Mucosa of descending colon (tissue), 3 donors: ENCODE results near the gene USP24. TPM values are rescaled to one million over a fixed set of nuclear protein-coding genes. Genes with fewer than 3 reads are reported as not detected.

Experiments used
- ATAC-seq: fragments of 200-7000 bp; cut with Tn5 transposase; one replicate; pipeline ENCODE4 v1.9.1; 2020; ENCODE audit warnings: mild to moderate bottlenecking, moderate library complexity
- DNase-seq, 3 donors: peaks; one replicate each; pipeline ENCODE4 v3.0.0-alpha.2; 2020
- H3K36me3 ChIP-seq: fragments of 200-600 bp; one replicate; pipeline ENCODE4 v1.8.0; 2021; ENCODE audit warnings: low read depth, mild to moderate bottlenecking
- H3K4me1 ChIP-seq: fragments of 200-600 bp; one replicate; pipeline ENCODE4 v1.8.0; 2021; ENCODE audit warnings: low read depth, mild to moderate bottlenecking
- H3K4me3 ChIP-seq: fragments of 200-600 bp; one replicate; pipeline ENCODE4 v1.8.0; 2021; ENCODE audit warnings: mild to moderate bottlenecking
- H3K9me3 ChIP-seq: fragments of 200-600 bp; one replicate; pipeline ENCODE4 v1.8.0; 2021; ENCODE audit warnings: mild to moderate bottlenecking
- intact Hi-C, 2 donors: fragments of 100-400 bp; cut with DNase I in 1 of 2; cut with micrococcal nuclease in 1 of 2; formaldehyde crosslinking; loops; one replicate each; pipeline versions ENCODE4 v1.11.0 to v1.11.1; 2022; cut with DNase I, micrococcal nuclease
- total RNA-seq, 3 donors: library from RNA; stranded (reverse); fragmentation: NEBNext Ultra II Directional in 2 of 3; extraction: Animal tissue kit (Norgen Biotek cat#: 25700) in 2 of 3; gene quantifications; one replicate each; pipeline versions ENCODE4 v1.2.1 to v1.2.4, GENCODE V29; 2021 to 2023
- TF ChIP-seq, protein P1 (sequence below): fragments of 200-600 bp; IDR thresholded peaks from one replicate; pipeline ENCODE4 v1.8.0; 2022; ENCODE audit warnings: antibody characterized with exemption, mild to moderate bottlenecking
- donor health status: DM: no; HTN: no; CAD: no; lungs with moderate emphysema.
- donor health status: DM: no; HTN: no; CAD: no.
- donor health status: DM: no; HTN: yes; CAD: no.

USP24 gene
- total RNA-seq, 3 donors from 2014 or later = 35.5 to 51.1 (median 46.2) TPM

DNA sequence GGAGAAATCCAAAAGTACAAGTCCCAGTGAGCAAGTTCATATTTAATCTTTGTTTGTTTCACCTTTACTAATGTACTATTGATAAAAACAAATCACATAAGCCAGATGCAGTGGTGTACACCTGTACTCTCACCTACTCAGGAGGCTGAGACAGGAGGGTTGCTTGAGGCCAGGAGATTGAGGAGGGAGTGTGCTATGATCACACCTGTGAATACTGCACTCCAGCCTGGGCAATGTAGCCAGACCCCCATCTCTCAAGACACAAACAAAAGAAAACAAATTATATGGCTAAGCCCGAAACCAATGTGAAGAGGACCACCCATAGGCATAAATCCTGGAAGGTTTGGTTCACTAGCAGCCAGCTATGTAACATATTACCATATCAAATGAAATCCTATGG is 9.6 kb upstream of the USP24 start:
- ATAC-seq (no peak), DNase-seq (no peak)
- intact Hi-C loops = no loop called here
- Histone ChIP-seq H3K4me3 (no peak overlapping the region), H3K4me1 (no peaks in the 10 kb centered on the region), H3K36me3 (no peaks in the 10 kb centered on the region), H3K9me3 (peaks cover 10% of the 10 kb centered on the region)
- TF ChIP-seq, protein P1, sequence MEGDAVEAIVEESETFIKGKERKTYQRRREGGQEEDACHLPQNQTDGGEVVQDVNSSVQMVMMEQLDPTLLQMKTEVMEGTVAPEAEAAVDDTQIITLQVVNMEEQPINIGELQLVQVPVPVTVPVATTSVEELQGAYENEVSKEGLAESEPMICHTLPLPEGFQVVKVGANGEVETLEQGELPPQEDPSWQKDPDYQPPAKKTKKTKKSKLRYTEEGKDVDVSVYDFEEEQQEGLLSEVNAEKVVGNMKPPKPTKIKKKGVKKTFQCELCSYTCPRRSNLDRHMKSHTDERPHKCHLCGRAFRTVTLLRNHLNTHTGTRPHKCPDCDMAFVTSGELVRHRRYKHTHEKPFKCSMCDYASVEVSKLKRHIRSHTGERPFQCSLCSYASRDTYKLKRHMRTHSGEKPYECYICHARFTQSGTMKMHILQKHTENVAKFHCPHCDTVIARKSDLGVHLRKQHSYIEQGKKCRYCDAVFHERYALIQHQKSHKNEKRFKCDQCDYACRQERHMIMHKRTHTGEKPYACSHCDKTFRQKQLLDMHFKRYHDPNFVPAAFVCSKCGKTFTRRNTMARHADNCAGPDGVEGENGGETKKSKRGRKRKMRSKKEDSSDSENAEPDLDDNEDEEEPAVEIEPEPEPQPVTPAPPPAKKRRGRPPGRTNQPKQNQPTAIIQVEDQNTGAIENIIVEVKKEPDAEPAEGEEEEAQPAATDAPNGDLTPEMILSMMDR = no peak

DNA sequence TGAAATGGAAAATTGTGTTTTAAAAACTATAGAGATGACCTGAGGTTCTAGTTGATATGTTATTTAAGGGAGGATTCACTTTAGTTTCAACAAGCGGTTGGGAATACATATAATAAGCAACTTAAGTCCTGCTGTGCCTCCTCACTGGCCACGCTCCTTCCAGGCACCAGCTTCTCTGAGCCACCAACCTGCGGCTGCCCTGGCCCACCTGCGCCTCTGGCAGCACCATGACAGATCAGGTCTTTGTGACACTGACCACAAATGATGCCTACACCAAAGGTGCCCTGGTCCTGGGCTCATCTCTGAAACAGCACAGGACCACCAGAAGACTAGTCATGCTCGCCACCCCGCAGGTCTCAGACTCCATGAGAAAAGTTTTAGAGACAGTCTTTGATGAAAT is 7.0 kb upstream of the USP24 start:
- TF ChIP-seq, protein P1 = no peak
- no peak overlapping the region for H3K4me3 ChIP-seq
- peaks cover under 1% of the 10 kb centered on the region for H3K9me3 ChIP-seq
- H3K36me3 ChIP-seq = no peaks in the 10 kb centered on the region
- DNase-seq (no peak), ATAC-seq (no peak)
- H3K4me1 ChIP-seq = no peaks in the 10 kb centered on the region
- intact Hi-C loops = no loop called here

DNA sequence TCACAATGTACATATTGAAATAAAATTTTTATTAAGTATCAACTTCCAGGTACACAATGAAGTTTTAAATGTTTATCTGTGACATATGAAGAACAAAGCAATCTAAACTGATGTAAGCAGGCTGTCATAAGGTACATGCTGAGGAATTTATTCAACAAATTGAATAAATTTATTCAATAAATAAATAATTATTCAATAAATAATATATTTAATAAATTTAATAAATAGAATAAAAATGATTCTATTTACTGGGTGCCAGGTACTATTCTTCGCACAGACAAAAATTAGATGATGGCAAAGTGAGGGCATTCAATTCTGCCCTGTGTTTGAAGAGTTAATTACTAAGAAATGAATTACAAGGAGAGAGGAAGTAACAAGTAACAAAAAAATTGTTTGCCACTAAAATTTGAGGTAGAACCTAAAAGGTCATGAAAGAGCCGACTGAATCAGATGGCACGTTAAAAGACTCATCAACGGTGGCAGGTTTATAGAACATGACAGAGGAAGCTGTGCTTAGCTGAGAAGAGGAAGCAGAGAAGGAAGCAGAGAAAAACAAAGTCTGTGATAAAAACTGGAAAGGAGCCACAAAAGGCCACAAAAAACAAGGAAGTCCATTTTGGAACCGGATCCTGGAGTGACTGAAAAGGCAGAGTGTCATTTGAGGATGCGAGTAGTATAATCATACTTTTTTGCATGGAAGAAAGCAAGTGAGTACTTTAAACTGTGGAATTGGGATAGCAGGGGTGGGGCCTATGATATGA is 2.2 kb upstream of the USP24 start:
- DNase-seq (peak in 1 of 3 donors; percentile 46), ATAC-seq (peak; percentile 15)
- TF ChIP-seq, protein P1 = no peak
- H3K9me3 ChIP-seq = no peaks in the 10 kb centered on the region
- H3K36me3 ChIP-seq = no peaks in the 10 kb centered on the region
- peaks cover 3% of the 10 kb centered on the region for H3K4me1 ChIP-seq
- no peak overlapping the region for H3K4me3 ChIP-seq
- intact Hi-C loops = no loop called here

DNA sequence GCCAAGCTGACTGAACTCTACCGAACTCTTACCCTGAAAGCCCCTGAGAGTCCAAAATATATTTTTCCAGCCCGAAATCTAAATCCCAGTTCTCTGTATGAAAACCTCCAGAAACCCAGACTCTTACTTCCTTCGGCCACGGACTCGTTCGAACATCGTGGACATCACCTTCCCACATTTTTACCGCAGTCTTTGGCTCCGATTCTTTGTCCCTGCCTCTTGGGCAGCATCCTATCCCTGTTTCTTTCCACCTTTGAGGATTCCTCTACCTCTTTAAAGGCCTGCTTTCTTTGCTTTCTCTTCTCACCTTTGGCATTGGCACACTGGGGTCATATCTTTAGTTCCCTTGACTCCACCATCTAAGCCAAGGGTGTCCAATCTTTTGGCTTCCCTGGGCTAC is 932 bp upstream of the USP24 start:
- TF ChIP-seq, protein P1 = no peak
- intact Hi-C loops = no loop called here
- peaks cover 16% of the 10 kb centered on the region for H3K4me1 ChIP-seq
- DNase-seq (no peak), ATAC-seq (no peak)
- H3K4me3 ChIP-seq = no peak overlapping the region
- H3K36me3 ChIP-seq = no peaks in the 10 kb centered on the region
- no peaks in the 10 kb centered on the region for H3K9me3 ChIP-seq

DNA sequence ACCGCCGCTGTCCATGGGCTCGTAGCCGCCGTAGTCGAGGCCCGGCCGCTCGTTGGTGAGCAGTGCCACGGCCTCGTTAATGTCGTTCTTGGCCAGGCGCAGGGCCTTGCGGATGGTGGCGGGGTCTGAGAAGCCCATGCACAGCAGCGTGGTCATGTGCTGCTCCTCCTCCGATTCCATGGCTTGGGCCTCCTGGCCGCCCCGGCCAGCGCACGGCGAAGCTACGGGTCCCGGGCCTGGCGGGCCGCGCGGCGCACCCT is 300 bp downstream of the USP24 start:
- TF ChIP-seq, protein P1 = no peak
- Histone ChIP-seq H3K9me3 (no peaks in the 10 kb centered on the region), H3K36me3 (no peaks in the 10 kb centered on the region), H3K4me1 (peaks cover 20% of the 10 kb centered on the region), H3K4me3 (peak overlapping the region; percentile 55)
- intact Hi-C loops = no loop called here
- DNase-seq = peak; percentile 41 to 67 (median 67)
- peak; percentile 43 for ATAC-seq
